ENCODE results near the gene NKD2.

Gene NKD2

GRCh38 chr5:961711-962240 is 46.8 kb upstream of the NKD2 start:
- in situ Hi-C loops (cut with HindIII; ENCODE audit: low pct_ligation_motif_present, low sequenced_read_pairs) = no loop called here
- TF ChIP-seq CTCF (IDR thresholded peaks at IDR 0.05; ENCODE audit: low read depth, low read length, missing control alignments) = no peak
- no peak overlapping the region for H3K27ac ChIP-seq
- H3K27me3 ChIP-seq (replicated peaks) = peaks cover 53% of the 10 kb centered on the region
- H3K4me3 ChIP-seq (ENCODE audit: low read depth, low read length) = no peak overlapping the region
- no peak for DNase-seq
- H3K36me3 ChIP-seq (replicated peaks) = no peaks in the 10 kb centered on the region

DNA sequence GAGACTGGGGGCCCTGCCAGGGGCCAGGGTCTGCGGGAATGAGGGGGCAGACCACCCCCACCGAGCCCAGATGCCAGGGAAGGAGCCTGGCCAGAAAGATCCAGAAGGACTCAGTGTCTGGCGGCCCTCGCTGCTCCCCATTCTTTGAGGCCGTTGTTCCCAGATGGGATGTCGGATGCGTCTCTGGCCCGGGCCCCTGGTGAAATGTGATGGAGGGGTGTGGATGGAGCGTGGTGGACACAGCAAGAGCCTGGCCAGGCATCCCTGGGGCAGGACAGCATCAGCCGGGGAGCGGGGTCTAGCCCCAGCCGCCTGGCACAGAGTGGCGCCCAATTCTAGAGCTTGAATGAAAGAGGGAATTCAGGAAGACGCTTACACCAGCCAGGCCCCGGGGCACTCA is 46.2 kb upstream of the NKD2 start:
- no peak for DNase-seq
- no peak for TF ChIP-seq CTCF (IDR thresholded peaks at IDR 0.05; ENCODE audit: low read depth, low read length, missing control alignments)
- peaks cover 59% of the 10 kb centered on the region for H3K27me3 ChIP-seq (replicated peaks)
- H3K36me3 ChIP-seq (replicated peaks) = no peaks in the 10 kb centered on the region
- H3K27ac ChIP-seq = no peak overlapping the region
- no peak overlapping the region for H3K4me3 ChIP-seq (ENCODE audit: low read depth, low read length)
- in situ Hi-C loops (cut with HindIII; ENCODE audit: low pct_ligation_motif_present, low sequenced_read_pairs) = no loop called here

GRCh38 chr5:962801-963200 is 45.8 kb upstream of the NKD2 start:
- H3K4me3 ChIP-seq (ENCODE audit: low read depth, low read length) = no peak overlapping the region
- in situ Hi-C loops (cut with HindIII; ENCODE audit: low pct_ligation_motif_present, low sequenced_read_pairs) = no loop called here
- DNase-seq = no peak
- no peaks in the 10 kb centered on the region for H3K36me3 ChIP-seq (replicated peaks)
- H3K27me3 ChIP-seq (replicated peaks) = peaks cover 62% of the 10 kb centered on the region
- TF ChIP-seq CTCF (IDR thresholded peaks at IDR 0.05; ENCODE audit: low read depth, low read length, missing control alignments) = no peak
- no peak overlapping the region for H3K27ac ChIP-seq

DNA sequence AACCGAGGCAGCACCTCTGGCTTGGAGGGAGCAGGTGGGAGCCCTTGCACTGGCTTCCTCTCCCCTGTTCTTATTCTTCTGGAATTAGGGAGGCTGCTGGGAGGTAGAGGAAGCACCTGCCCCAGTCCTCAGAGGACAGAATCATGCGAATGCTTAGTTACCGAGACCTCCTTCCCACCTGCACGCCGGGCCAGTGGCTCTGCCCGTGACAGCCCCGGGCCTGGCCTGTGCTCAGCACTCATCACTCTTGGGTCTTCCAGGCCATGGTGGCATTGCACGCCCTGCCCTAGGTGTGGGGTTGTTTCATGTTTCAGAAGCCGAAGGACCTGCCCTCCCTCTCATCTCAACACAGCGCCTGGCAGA is 45.3 kb upstream of the NKD2 start:
- Histone ChIP-seq H3K27me3 (replicated peaks) (peaks cover 67% of the 10 kb centered on the region), H3K4me3 (ENCODE audit: low read depth, low read length) (no peak overlapping the region), H3K36me3 (replicated peaks) (no peaks in the 10 kb centered on the region), H3K27ac (no peak overlapping the region)
- DNase-seq = no peak
- in situ Hi-C loops (cut with HindIII; ENCODE audit: low pct_ligation_motif_present, low sequenced_read_pairs) = no loop called here
- TF ChIP-seq CTCF (IDR thresholded peaks at IDR 0.05; ENCODE audit: low read depth, low read length, missing control alignments) = no peak

GRCh38 chr5:963673-964531 is 44.7 kb upstream of the NKD2 start:
- H3K36me3 ChIP-seq (replicated peaks) = no peaks in the 10 kb centered on the region
- no peak overlapping the region for H3K27ac ChIP-seq
- no peak overlapping the region for H3K4me3 ChIP-seq (ENCODE audit: low read depth, low read length)
- H3K27me3 ChIP-seq (replicated peaks) = peaks cover 66% of the 10 kb centered on the region
- in situ Hi-C loops (cut with HindIII; ENCODE audit: low pct_ligation_motif_present, low sequenced_read_pairs) = no loop called here
- no peak for DNase-seq
- no peak for TF ChIP-seq CTCF (IDR thresholded peaks at IDR 0.05; ENCODE audit: low read depth, low read length, missing control alignments)
